ENCODE measurements around the gene TECTA. TPM values are rescaled to one million over a fixed set of nuclear protein-coding genes. Genes with fewer than 3 reads are reported as not detected.
A peak's percentile ranks its signal among the peaks of the same experiment; 100 is the strongest.
"Not testable (repeated sequence)": the region's sequence is repeated elsewhere in the genome, so short reads cannot be mapped to it uniquely, and the experiment has no call there.

Gene TECTA
- total RNA-seq, 2 donors from 2014 or later = 0.59 to 4.2 TPM

DNA sequence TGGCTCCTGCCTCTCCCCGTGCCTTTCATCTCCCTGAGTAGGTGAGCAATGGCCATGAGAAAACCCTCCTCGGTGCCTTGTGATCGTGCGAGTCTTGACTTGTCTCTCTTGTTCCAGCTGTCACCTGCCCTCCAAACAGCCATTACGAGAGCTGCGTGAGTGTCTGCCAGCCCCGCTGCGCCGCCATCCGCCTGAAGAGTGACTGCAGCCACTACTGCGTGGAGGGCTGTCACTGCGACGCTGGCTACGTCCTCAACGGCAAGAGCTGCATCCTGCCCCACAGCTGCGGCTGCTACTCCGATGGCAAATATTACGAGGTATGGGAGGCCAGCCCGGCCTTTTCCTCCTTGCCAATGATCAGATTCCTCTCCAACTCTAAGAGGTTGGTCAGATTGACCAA, 51.7 kb downstream of the TECTA start:
- DNase-seq = no peak
- intact Hi-C loops (cut with DNase I) = no loop called here
- no peak for ATAC-seq

DNA sequence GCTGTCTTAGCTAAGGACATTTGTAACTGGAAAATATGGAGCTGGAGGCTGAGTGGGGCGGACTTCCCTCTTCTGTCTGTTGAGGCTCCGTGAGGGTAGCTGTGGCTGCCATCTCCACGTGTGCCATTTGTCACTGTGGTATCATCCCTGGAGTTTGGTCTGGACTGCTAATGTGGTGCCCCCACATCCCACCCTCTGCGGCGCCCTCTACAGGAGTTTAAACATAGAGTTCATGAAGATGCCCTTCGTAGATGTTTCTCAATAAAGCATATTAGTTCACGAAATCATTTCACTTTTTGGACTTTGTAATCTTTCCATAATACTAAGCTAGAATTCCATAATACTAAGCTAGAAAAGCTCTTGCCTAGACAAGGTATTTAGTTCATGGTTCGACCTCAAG, 52.4 kb downstream of the TECTA start:
- ATAC-seq (no peak), DNase-seq (no peak)
- intact Hi-C loops (cut with DNase I) = no loop called here

DNA sequence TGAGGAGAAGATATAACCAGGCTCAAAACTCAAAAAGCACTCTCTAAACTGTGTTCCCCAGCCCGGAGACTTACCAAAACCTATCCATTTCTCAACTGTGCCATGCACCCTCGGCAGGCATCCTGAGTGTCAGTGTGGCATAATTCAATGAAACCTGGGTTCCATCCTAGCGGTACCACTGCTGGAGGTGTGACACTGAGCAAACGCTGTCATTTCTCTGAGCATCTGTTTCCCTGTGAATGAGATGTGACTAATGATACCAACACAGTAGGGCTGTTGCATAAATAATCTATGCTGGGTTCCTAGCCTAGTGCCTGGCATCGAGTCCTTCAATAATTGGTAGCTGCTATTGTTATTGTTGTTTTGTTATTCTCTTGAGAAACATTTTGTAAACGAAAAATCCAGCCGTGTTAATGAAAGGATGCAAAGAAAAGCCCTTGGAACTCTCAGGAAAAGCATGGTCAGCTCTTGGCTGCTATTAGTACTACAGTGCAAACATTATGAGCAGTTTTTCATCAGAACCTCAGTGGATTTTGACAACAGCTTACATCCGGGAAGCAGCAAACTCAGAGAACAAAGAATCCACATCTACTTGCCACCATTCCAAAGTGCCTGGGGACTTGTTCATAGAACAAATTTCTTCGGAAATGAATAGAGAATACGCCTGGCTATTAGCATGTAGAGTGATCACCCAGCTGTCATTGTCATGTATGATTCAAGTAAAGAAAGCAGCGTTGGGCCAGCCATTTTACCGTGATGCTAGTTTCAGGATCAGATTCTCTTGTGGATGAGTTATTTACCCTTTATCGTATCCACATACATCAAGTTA, 53.7 kb downstream of the TECTA start:
- ATAC-seq (no peak), DNase-seq (no peak)
- intact Hi-C loops (cut with DNase I) = no loop called here

- intact Hi-C loops (cut with DNase I) = no loop called here
- DNase-seq (no peak), ATAC-seq (no peak)
Observed at GRCh38 chr11:121157756-121158155, 56.7 kb downstream of the TECTA start.

DNA sequence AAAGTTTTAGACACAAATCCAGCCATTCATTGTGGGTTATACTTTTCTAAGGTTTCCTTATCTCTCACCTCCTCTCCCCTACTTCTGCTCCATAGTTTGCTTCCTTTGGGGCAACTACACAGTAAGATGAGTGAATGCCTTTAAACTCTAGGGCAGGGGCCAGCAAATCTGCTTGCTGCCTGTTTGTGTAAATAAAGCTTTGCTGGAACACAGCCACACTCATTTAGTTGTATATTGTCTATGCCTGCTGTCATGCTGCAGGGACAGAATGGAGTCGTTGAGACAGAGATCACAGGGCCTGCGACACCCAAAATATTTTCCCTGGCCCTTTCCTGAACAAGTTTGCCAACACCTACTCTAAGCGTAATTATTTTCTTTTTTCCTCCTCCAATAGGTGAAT, 58.7 kb downstream of the TECTA start:
- no peak for ATAC-seq

GRCh38 chr11:121161349-121161917, 60.4 kb downstream of the TECTA start:
- no peak for DNase-seq
- ATAC-seq = no peak
- intact Hi-C loops (cut with DNase I) = no loop called here

More for the DNA sequence above, 58.7 kb downstream of the TECTA start:
- intact Hi-C loops (cut with DNase I) = no loop called here
- no peak for DNase-seq

- intact Hi-C loops (cut with DNase I) = no loop called here
- ATAC-seq (no peak), DNase-seq (no peak)
Observed at GRCh38 chr11:121163658-121164308, 62.7 kb downstream of the TECTA start.

DNA sequence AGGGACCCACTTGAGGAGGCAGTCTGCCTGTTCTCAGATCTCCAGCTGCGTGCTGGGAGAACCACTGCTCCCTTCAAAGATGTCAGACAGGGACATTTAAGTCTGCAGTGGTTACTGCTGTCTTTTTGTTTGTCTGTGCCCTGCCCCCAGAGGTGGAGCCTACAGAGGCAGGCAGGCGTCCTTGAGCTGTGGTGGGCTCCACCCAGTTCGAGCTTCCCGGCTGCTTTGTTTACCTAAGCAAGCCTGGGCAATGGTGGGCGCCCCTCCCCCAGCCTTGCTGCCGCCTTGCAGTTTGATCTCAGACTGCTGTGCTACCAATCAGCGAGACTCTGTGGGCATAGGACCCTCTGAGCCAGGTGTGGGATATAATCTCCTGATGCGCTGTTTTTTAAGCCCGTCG, 76.6 kb downstream of the TECTA start:
- intact Hi-C loops (cut with DNase I); ATAC-seq; DNase-seq: not testable (repeated sequence)

DNA sequence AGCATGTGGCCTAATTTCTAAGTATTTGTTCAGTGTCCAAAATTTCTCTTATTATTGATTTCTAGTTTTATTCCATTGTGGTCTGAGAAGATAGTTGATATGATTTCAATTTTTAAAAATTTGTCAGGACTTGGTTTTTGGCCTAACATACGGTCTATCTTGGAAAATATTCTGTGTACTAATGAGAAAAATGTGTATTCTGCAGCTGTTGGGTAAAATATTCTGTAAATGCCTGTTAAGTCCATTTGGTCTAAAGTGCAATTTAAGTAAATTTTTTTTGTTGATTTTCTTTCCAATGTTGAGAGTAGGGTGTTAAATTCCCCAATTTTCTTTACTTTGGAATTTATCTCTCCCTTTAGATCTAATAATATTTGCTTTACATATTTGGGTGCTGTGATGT, 78.3 kb downstream of the TECTA start:
- intact Hi-C loops (cut with DNase I) = no loop called here
- DNase-seq (no peak), ATAC-seq (no peak)

DNA sequence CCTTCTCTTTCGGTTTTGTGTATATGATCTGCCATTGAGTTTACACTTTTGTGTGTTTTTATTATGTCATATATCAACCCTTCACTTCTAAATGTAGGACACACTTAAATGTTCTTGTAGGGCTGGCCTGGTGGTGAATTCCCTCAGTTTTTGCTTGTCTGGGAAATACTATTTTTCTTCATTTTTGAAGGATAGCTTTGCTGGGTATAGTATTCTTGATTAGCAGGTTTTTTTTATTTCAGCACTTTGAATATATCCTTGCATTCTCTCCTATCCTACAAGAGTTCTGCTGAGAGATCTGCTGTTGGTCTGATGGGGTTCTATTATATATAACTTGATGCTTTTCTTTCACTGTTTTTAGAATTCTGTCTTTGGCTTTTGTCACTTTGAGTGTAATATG, 79.1 kb downstream of the TECTA start:
- intact Hi-C loops (cut with DNase I) = no loop called here
- ATAC-seq (no peak), DNase-seq (no peak)

GRCh38 chr11:121188776-121189175, 87.7 kb downstream of the TECTA start:
- ATAC-seq (no peak), DNase-seq (no peak)
- intact Hi-C loops (cut with DNase I) = no loop called here

- DNase-seq = no peak
- intact Hi-C loops (cut with DNase I) = no loop called here
- no peak for ATAC-seq
Observed at GRCh38 chr11:121191818-121192217, 90.8 kb downstream of the TECTA start.

- ATAC-seq = peak; percentile 79 to 80
Observed at GRCh38 chr11:121194731-121195596, 93.9 kb downstream of the TECTA start.

GRCh38 chr11:121198491-121198890, 97.4 kb downstream of the TECTA start:
- ATAC-seq = no peak
- DNase-seq = no peak
- intact Hi-C loops (cut with DNase I) = no loop called here

More at GRCh38 chr11:121194731-121195596, 93.9 kb downstream of the TECTA start:
- intact Hi-C loops (cut with DNase I) = no loop called here
- DNase-seq = no peak

DNA sequence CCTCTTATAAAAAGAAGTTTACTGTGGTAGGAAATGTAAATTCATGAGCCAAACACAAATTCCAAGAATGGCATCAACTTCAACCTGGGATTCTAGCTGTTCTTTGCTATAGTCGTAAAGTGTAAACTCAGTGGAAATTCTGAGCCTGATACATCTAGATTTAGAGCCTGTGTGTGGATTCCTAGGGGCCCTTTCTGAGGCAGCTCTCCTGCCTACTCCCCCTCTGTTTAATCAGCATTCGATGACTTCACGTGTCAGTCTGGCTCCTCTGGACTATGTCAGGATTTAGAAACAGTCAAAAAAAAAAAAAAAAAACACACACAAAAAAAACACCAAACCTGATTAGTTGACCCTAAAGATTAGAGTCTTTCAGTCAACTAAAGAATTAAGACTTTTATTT, 98.5 kb downstream of the TECTA start:
- DNase-seq (no peak), ATAC-seq (peak in 1 of 2 donors; percentile 78)
- intact Hi-C loops (cut with DNase I) = no loop called here

GRCh38 chr11:121206810-121207209, 105.8 kb downstream of the TECTA start:
- ATAC-seq (no peak), DNase-seq (no peak)
- intact Hi-C loops (cut with DNase I) = no loop called here

DNA sequence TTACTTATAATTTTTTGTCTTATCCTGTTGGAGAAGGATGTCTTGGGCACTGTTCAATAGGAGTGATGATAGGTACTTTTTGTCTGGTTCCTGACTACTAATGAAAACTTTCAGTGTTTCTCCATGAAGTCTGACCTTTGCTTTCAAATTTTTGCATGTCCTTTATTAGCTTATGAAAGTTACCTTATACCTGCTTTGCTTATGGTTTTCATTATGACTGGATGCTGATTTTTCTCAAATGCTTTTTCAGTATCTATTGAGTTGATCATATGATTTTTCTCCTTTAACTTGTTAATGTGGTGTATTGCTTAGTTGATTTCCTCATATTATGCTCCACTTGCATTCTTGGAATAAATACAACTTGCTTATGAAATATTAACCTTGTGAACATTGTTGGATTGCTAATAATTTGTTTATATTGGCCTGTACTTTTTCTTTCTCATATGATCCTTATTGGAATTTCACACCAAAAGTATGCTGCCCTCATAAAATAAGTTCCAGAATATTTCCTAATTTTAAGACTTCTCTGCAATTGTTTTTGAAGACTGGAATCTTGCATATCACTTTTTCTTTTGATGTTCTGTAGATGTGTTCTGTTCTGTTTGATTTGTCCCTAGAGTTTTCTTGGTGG, 106.6 kb downstream of the TECTA start:
- DNase-seq = no peak
- intact Hi-C loops (cut with DNase I) = no loop called here
- no peak for ATAC-seq

- ATAC-seq (no peak), DNase-seq (no peak)
- intact Hi-C loops (cut with DNase I) = no loop called here
Observed at GRCh38 chr11:121210445-121211080, 109.5 kb downstream of the TECTA start.

GRCh38 chr11:121211626-121212025, 110.6 kb downstream of the TECTA start:
- intact Hi-C loops (cut with DNase I) = no loop called here
- ATAC-seq = no peak

More at GRCh38 chr11:121211626-121212025, 110.6 kb downstream of the TECTA start:
- no peak for DNase-seq

Measured in left cardiac atrium (tissue), 4 donors.